Kidney epithelial cell (primary cell): ENCODE results near the gene SKIL. TPM values are rescaled to one million over a fixed set of nuclear protein-coding genes. Genes with fewer than 3 reads are reported as not detected.

Experiments
- DNase-seq: peaks from one replicate; pipeline ENCODE4 v3.0.0-alpha.2; 2010; ENCODE audit warnings: low read depth
- H3K27me3 ChIP-seq: 2 replicates; pipeline ENCODE4 v1.6.0; 2011; ENCODE audit warnings: low read length; ENCODE audit not compliant: control insufficient read depth, insufficient read depth
- H3K36me3 ChIP-seq: 2 replicates; pipeline ENCODE4 v1.5.1; 2011; ENCODE audit warnings: low read length; ENCODE audit not compliant: control insufficient read depth, insufficient read depth
- H3K4me3 ChIP-seq: 2 replicates; pipeline ENCODE4 v1.5.1; 2011; ENCODE audit warnings: low read depth, mild to moderate bottlenecking, control low read depth, low read length
- CTCF ChIP-seq: IDR thresholded peaks from 2 replicates; pipeline ENCODE4 v1.5.1; 2011; ENCODE audit warnings: mild to moderate bottlenecking, moderate library complexity, low read length, control low read depth, inconsistent platforms; ENCODE audit not compliant: insufficient read depth, poor library complexity, severe bottlenecking
- total RNA-seq: library from RNA; depleted of rRNA; stranded (reverse); fragments of >200 nt; gene quantifications from 2 replicates; pipeline ENCODE4 v1.2.3, GENCODE V29; 2015

Gene SKIL
- total RNA-seq, 1 donor from 2014 or later: 108 TPM

- Histone ChIP-seq H3K27me3 (no peaks in the 10 kb centered on the region), H3K4me3 (no peak overlapping the region), H3K36me3 (peaks cover 3% of the 10 kb centered on the region)
- TF ChIP-seq CTCF: no peak
- no peak for DNase-seq
Measured at GRCh38 chr3:170383567-170383966, 26.1 kb downstream of the SKIL start.

GRCh38 chr3:170386468-170386867, 29.0 kb downstream of the SKIL start:
- no peak for TF ChIP-seq CTCF
- Histone ChIP-seq H3K27me3 (no peaks in the 10 kb centered on the region), H3K4me3 (no peak overlapping the region), H3K36me3 (no peaks in the 10 kb centered on the region)
- DNase-seq: no peak

- TF ChIP-seq CTCF: no peak
Measured at GRCh38 chr3:170387950-170388349, 30.4 kb downstream of the SKIL start.

GRCh38 chr3:170391108-170391507, 33.6 kb downstream of the SKIL start:
- no peaks in the 10 kb centered on the region for H3K36me3 ChIP-seq
- no peak for TF ChIP-seq CTCF
- H3K4me3 ChIP-seq: no peak overlapping the region
- H3K27me3 ChIP-seq: no peaks in the 10 kb centered on the region
- no peak for DNase-seq

More at GRCh38 chr3:170387950-170388349, 30.4 kb downstream of the SKIL start:
- DNase-seq: no peak
- H3K4me3 ChIP-seq: no peak overlapping the region
- no peaks in the 10 kb centered on the region for H3K36me3 ChIP-seq
- no peaks in the 10 kb centered on the region for H3K27me3 ChIP-seq

- H3K27me3 ChIP-seq: no peaks in the 10 kb centered on the region
- H3K36me3 ChIP-seq: peaks cover 2% of the 10 kb centered on the region
- no peak for TF ChIP-seq CTCF
Measured at GRCh38 chr3:170397685-170398084, 40.2 kb downstream of the SKIL start.

GRCh38 chr3:170405101-170405500, 47.6 kb downstream of the SKIL start:
- H3K36me3 ChIP-seq: no peaks in the 10 kb centered on the region
- no peak for DNase-seq
- no peaks in the 10 kb centered on the region for H3K27me3 ChIP-seq
- no peak overlapping the region for H3K4me3 ChIP-seq
- no peak for TF ChIP-seq CTCF

More at GRCh38 chr3:170397685-170398084, 40.2 kb downstream of the SKIL start:
- no peak overlapping the region for H3K4me3 ChIP-seq
- no peak for DNase-seq
